HEK293 (cell line): ENCODE results near the gene CDK5.

Experiments used
- CTCF ChIP-seq: fragments of 450-650 bp; formaldehyde crosslinking; IDR thresholded peaks from 2 replicates; pipeline ENCODE4 v1.5.1; 2016; ENCODE audit warnings: missing biosample characterization, missing genetic modification characterization
- ELK4 ChIP-seq: IDR thresholded peaks from 2 replicates; pipeline ENCODE4 v1.6.1; 2011; ENCODE audit warnings: mild to moderate bottlenecking, low read depth, low read length, borderline replicate concordance
- SALL2 ChIP-seq: fragments of 450-650 bp; formaldehyde crosslinking; IDR thresholded peaks from 2 replicates; pipeline ENCODE4 v1.5.0; 2017; ENCODE audit warnings: missing biosample characterization, mild to moderate bottlenecking, missing genetic modification characterization, borderline replicate concordance
- ZBTB1 ChIP-seq: fragments of 450-650 bp; formaldehyde crosslinking; IDR thresholded peaks from 2 replicates; pipeline ENCODE4 v1.5.1; 2016; ENCODE audit warnings: missing biosample characterization, missing genetic modification characterization
- ZBTB26 ChIP-seq: fragments of 450-650 bp; formaldehyde crosslinking; optimal IDR thresholded peaks from 2 replicates; pipeline ENCODE3; 2016; ENCODE audit warnings: missing biosample characterization, mild to moderate bottlenecking, missing genetic modification characterization
- ZBTB7A ChIP-seq: fragments of 450-650 bp; formaldehyde crosslinking; IDR thresholded peaks from 2 replicates; pipeline ENCODE4 v1.5.1; 2016; ENCODE audit warnings: low read depth, missing biosample characterization, missing genetic modification characterization
- ZFP41 ChIP-seq: fragments of 450-650 bp; formaldehyde crosslinking; IDR thresholded peaks from 2 replicates; pipeline ENCODE4 v1.5.1; 2016; ENCODE audit warnings: missing biosample characterization, missing genetic modification characterization, borderline replicate concordance
- ZNF140 ChIP-seq: fragments of 450-650 bp; formaldehyde crosslinking; IDR thresholded peaks from 2 replicates; pipeline ENCODE4 v1.5.1; 2016; ENCODE audit warnings: missing biosample characterization, missing genetic modification characterization
- ZNF148 ChIP-seq: fragments of 450-650 bp; formaldehyde crosslinking; IDR thresholded peaks from 2 replicates; pipeline ENCODE4 v1.5.0; 2017; ENCODE audit warnings: missing biosample characterization, missing genetic modification characterization, borderline replicate concordance
- ZNF16 ChIP-seq: fragments of 450-650 bp; formaldehyde crosslinking; IDR thresholded peaks from 2 replicates; pipeline ENCODE4 v1.5.1; 2016; ENCODE audit warnings: low read depth, missing biosample characterization, missing genetic modification characterization
- ZNF37A ChIP-seq: fragments of 450-650 bp; IDR thresholded peaks from 2 replicates; pipeline ENCODE4 v1.5.1; 2018; ENCODE audit warnings: missing biosample characterization, missing genetic modification characterization
- ZNF624 ChIP-seq: fragments of 450-650 bp; formaldehyde crosslinking; IDR thresholded peaks from 2 replicates; pipeline ENCODE4 v1.5.1; 2017; ENCODE audit warnings: missing biosample characterization, missing genetic modification characterization
- ZNF837 ChIP-seq: fragments of 450-650 bp; formaldehyde crosslinking; IDR thresholded peaks from 2 replicates; pipeline ENCODE4 v1.5.1; 2016; ENCODE audit warnings: missing biosample characterization, missing genetic modification characterization
- TF ChIP-seq, protein P1 (sequence below): fragments of 450-650 bp; formaldehyde crosslinking; IDR thresholded peaks from 2 replicates; pipeline ENCODE4 v1.5.1; 2016; ENCODE audit warnings: missing biosample characterization, missing genetic modification characterization

GRCh38 chr7:151008143-151008510, 49.6 kb downstream of the CDK5 start:
- no peak for TF ChIP-seq CTCF (tag by site-specific recombination)
- TF ChIP-seq ZFP41: no peak
- TF ChIP-seq ZNF16: no peak
- TF ChIP-seq ZBTB26 (tag by site-specific recombination): no peak
- no peak for TF ChIP-seq ZNF140 (tag by site-specific recombination)
- TF ChIP-seq ZNF148 (tag by site-specific recombination): no peak
- TF ChIP-seq ZBTB1 (tag by site-specific recombination): no peak
- no peak for TF ChIP-seq ZBTB7A
- TF ChIP-seq, protein P1, sequence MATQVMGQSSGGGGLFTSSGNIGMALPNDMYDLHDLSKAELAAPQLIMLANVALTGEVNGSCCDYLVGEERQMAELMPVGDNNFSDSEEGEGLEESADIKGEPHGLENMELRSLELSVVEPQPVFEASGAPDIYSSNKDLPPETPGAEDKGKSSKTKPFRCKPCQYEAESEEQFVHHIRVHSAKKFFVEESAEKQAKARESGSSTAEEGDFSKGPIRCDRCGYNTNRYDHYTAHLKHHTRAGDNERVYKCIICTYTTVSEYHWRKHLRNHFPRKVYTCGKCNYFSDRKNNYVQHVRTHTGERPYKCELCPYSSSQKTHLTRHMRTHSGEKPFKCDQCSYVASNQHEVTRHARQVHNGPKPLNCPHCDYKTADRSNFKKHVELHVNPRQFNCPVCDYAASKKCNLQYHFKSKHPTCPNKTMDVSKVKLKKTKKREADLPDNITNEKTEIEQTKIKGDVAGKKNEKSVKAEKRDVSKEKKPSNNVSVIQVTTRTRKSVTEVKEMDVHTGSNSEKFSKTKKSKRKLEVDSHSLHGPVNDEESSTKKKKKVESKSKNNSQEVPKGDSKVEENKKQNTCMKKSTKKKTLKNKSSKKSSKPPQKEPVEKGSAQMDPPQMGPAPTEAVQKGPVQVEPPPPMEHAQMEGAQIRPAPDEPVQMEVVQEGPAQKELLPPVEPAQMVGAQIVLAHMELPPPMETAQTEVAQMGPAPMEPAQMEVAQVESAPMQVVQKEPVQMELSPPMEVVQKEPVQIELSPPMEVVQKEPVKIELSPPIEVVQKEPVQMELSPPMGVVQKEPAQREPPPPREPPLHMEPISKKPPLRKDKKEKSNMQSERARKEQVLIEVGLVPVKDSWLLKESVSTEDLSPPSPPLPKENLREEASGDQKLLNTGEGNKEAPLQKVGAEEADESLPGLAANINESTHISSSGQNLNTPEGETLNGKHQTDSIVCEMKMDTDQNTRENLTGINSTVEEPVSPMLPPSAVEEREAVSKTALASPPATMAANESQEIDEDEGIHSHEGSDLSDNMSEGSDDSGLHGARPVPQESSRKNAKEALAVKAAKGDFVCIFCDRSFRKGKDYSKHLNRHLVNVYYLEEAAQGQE: no peak
- TF ChIP-seq ELK4: no peak
- TF ChIP-seq ZNF37A (tag by site-specific recombination): no peak
- TF ChIP-seq SALL2 (tag by site-specific recombination): no peak
- no peak for TF ChIP-seq ZNF837 (tag by site-specific recombination)
- TF ChIP-seq ZNF624 (tag by site-specific recombination): no peak
